Breast epithelium (tissue), 4 donors: ENCODE results near the gene RAMP3. TPM values are rescaled to one million over a fixed set of nuclear protein-coding genes. Genes with fewer than 3 reads are reported as not detected.

Source experiments
- DNase-seq, 2 donors: peaks; one replicate each; pipeline ENCODE4 v3.0.0-alpha.2; 2019; ENCODE audit warnings: low spot score in 2 of 2
- H3K27ac ChIP-seq, 2 donors: fragments of 200-600 bp; sonication (generic) in 1 of 2; one replicate each; pipeline ENCODE4 v1.5.1; 2016 to 2019; ENCODE audit warnings: mild to moderate bottlenecking in 1 of 2
- H3K27me3 ChIP-seq, 2 donors: fragments of 200-600 bp; sonication (generic) in 1 of 2; one replicate each; pipeline versions ENCODE4 v1.5.1 to v1.6.0; 2017 to 2019; ENCODE audit warnings: control low read depth in 1 of 2, mild to moderate bottlenecking in 1 of 2
- H3K36me3 ChIP-seq: fragments of 200-600 bp; one replicate; pipeline ENCODE4 v1.5.1; 2019
- H3K4me1 ChIP-seq, 2 donors: fragments of 200-600 bp; sonication (generic); one replicate each; pipeline ENCODE4 v1.5.1; 2016 to 2019; ENCODE audit warnings: control low read depth in 1 of 2
- H3K4me3 ChIP-seq, 3 donors: fragments of 200-600 bp; sonication (generic); 1 replicate in 2 of 3; 2 replicates in 1 of 3; pipeline ENCODE4 v1.5.1; 2016 to 2019; ENCODE audit warnings: mild to moderate bottlenecking in 3 of 3, moderate library complexity in 2 of 3
- H3K9me3 ChIP-seq, 2 donors: fragments of 200-600 bp; sonication (generic) in 1 of 2; one replicate each; pipeline ENCODE4 v1.5.1; 2016 to 2019; ENCODE audit warnings: control low read depth in 1 of 2
- POLR2A ChIP-seq: fragments of 450-650 bp; IDR thresholded peaks from one replicate; pipeline ENCODE4 v1.6.1; 2016; ENCODE audit warnings: antibody characterized with exemption, mild to moderate bottlenecking, moderate library complexity
- POLR2AphosphoS5 ChIP-seq, 3 donors: sonication (generic); formaldehyde crosslinking; IDR thresholded peaks; one replicate each; pipeline ENCODE4 v1.6.1; 2017; ENCODE audit warnings: antibody characterized with exemption in 3 of 3
- intact Hi-C: fragments of 100-400 bp; cut with DNase I; formaldehyde crosslinking; loops from one replicate; pipeline ENCODE4 v1.15.1; 2023; ENCODE audit warnings: low total_unique reads
- total RNA-seq, 3 donors: library from RNA; depleted of rRNA; stranded (reverse); fragments of >200 nt; gene quantifications; one replicate each; pipeline ENCODE4 v1.1.0, GENCODE V29; 2016
- TF ChIP-seq, protein P1 (sequence below), 3 donors: fragments of 450-650 bp; IDR thresholded peaks; one replicate each; pipeline ENCODE4 v1.5.1; 2016 to 2017; ENCODE audit warnings: antibody characterized with exemption in 3 of 3, mild to moderate bottlenecking in 3 of 3, moderate library complexity in 3 of 3

The RAMP3 gene
- total RNA-seq, 3 donors from 2014 or later = 11.7 to 103 (median 76.8) TPM

DNA sequence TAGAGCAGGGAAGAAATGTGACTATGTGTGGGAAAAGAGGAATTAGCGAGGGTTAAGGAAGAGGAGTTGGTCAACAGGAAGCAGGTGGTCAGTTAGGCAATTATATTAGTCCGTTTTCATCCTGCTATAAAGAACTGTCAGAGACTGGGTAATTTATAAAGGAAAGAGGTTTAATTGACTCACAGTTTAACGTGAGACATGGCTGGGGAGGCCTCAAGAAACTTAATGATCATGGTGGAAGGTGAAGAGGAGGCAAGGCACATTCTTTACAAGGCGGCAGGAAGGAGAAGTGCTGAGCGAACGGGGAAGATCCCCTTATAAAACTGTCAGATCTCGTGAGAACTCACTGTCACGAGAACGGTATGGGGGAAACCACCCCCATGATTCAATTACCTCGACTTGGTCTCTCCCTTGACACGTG lies 35.0 kb downstream of the RAMP3 start:
- TF ChIP-seq POLR2AphosphoS5 (IDR thresholded peaks at IDR 0.05) = no peak
- TF ChIP-seq POLR2A = no peak
- TF ChIP-seq, protein P1, sequence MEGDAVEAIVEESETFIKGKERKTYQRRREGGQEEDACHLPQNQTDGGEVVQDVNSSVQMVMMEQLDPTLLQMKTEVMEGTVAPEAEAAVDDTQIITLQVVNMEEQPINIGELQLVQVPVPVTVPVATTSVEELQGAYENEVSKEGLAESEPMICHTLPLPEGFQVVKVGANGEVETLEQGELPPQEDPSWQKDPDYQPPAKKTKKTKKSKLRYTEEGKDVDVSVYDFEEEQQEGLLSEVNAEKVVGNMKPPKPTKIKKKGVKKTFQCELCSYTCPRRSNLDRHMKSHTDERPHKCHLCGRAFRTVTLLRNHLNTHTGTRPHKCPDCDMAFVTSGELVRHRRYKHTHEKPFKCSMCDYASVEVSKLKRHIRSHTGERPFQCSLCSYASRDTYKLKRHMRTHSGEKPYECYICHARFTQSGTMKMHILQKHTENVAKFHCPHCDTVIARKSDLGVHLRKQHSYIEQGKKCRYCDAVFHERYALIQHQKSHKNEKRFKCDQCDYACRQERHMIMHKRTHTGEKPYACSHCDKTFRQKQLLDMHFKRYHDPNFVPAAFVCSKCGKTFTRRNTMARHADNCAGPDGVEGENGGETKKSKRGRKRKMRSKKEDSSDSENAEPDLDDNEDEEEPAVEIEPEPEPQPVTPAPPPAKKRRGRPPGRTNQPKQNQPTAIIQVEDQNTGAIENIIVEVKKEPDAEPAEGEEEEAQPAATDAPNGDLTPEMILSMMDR (IDR thresholded peaks at IDR 0.05) = no peak
- Histone ChIP-seq H3K4me1 (no peaks in the 10 kb centered on the region), H3K36me3 (no peaks in the 10 kb centered on the region), H3K9me3 (no peaks in the 10 kb centered on the region), H3K4me3 (peak overlapping the region in 1 of 3 donors; percentile 15), H3K27ac (no peak overlapping the region), H3K27me3 (no peaks in the 10 kb centered on the region)
- DNase-seq = peak in 1 of 2 donors; percentile 24
- intact Hi-C loops = no loop called here

DNA sequence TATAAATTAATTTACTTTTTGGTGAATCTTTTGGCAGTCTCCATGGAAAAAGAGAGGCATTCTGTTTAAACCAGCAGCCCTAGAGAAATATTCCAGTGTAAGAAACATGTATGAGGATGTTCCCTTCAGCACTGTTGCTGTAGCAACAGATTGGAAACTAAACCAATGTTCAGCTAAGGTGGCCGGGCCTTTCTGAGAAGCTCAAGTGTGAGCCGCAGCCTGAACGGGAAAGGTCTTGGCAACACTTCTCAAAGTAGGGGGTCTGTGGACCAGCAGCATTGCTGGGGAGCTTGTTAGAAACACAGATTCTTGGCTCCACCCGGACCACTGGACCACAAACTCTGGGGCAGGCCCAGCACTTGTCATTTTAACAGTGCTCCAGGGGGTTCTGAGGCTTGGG lies 36.2 kb downstream of the RAMP3 start:
- TF ChIP-seq POLR2AphosphoS5 (IDR thresholded peaks at IDR 0.05) (no peak), POLR2A (no peak)
- TF ChIP-seq, protein P1 (IDR thresholded peaks at IDR 0.05) = no peak
- no peaks in the 10 kb centered on the region for H3K36me3 ChIP-seq
- H3K27me3 ChIP-seq = no peaks in the 10 kb centered on the region
- H3K4me3 ChIP-seq = no peak overlapping the region
- intact Hi-C loops = no loop called here
- no peaks in the 10 kb centered on the region for H3K4me1 ChIP-seq
- H3K9me3 ChIP-seq = no peaks in the 10 kb centered on the region
- peak in 1 of 2 donors; percentile 31 for DNase-seq
- H3K27ac ChIP-seq = no peak overlapping the region

DNA sequence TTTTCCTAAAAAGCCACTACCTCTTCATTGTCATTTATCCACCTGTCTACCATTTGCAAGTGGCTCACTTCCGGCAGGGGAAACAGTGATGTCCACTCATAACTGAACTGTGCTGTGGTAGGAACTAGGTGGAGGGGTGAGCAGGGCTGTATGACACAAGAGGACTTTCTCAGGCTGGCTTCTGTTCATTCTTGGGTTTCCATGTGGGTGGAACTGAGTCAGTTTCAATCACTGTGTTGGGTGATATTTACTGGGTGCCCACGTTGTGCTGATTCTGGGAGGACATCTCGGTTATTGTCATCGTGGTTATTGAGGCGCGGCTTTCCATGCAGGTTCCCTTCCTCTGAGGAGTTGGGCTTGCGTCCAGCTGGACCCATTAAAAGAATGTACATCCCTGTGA lies 38.8 kb downstream of the RAMP3 start:
- H3K4me1 ChIP-seq = no peaks in the 10 kb centered on the region
- TF ChIP-seq POLR2AphosphoS5 (IDR thresholded peaks at IDR 0.05) = no peak
- no peak for TF ChIP-seq POLR2A
- TF ChIP-seq, protein P1 (IDR thresholded peaks at IDR 0.05) = no peak
- no peaks in the 10 kb centered on the region for H3K36me3 ChIP-seq
- H3K27ac ChIP-seq = no peak overlapping the region
- H3K9me3 ChIP-seq = no peaks in the 10 kb centered on the region
- DNase-seq = peak in 1 of 2 donors; percentile 0
- H3K4me3 ChIP-seq = no peak overlapping the region
- no peaks in the 10 kb centered on the region for H3K27me3 ChIP-seq
- intact Hi-C loops = no loop called here

DNA sequence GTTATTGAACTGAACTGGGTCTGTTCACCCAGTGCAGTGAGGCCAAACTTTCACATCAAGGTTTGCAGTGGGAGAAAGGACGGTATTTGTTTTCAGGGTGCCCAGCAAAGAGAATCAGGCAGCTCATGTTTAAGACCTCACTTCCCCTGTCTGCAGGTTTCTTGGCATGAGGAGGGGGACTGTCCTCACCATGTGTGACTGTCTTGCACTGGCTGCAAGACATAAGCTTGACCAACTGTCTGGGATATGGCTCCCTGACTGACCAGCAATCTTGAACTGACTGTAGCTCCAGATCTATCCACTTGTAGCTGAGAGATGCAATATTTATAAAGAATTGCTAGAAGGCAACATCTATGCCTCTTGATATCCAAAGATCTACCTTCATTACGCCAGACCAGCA lies 39.9 kb downstream of the RAMP3 start:
- Histone ChIP-seq H3K36me3 (no peaks in the 10 kb centered on the region), H3K27ac (no peak overlapping the region), H3K9me3 (no peaks in the 10 kb centered on the region), H3K4me3 (no peak overlapping the region), H3K27me3 (no peaks in the 10 kb centered on the region), H3K4me1 (no peaks in the 10 kb centered on the region)
- intact Hi-C loops = no loop called here
- DNase-seq = no peak
- no peak for TF ChIP-seq POLR2AphosphoS5 (IDR thresholded peaks at IDR 0.05)
- TF ChIP-seq POLR2A = no peak
- TF ChIP-seq, protein P1 (IDR thresholded peaks at IDR 0.05) = no peak

DNA sequence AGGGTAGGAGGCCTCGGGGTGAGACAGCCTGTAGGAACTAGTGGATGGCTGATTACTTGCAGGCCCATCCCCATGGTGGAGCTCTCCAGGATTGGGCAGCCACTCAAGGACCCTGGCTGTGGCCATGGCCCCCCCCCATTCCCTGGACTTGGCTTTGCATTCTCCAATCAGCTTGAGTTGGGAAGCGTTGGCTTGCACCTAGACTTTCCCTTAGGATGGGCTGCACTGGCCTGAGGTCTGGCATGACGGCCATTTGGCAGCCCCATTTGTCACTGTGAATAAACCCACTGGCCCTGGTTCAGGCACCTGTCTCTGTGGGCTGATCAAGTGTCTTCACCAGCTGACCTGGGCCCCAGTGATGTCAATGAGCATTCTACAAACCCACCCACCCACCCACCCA lies 41.4 kb downstream of the RAMP3 start:
- H3K4me1 ChIP-seq = no peaks in the 10 kb centered on the region
- DNase-seq = peak in 1 of 2 donors; percentile 10
- no peak overlapping the region for H3K4me3 ChIP-seq
- no peak overlapping the region for H3K27ac ChIP-seq
- no peaks in the 10 kb centered on the region for H3K36me3 ChIP-seq
- TF ChIP-seq POLR2A = no peak
- TF ChIP-seq, protein P1 (IDR thresholded peaks at IDR 0.05) = no peak
- TF ChIP-seq POLR2AphosphoS5 (IDR thresholded peaks at IDR 0.05) = no peak
- intact Hi-C loops = no loop called here
- H3K27me3 ChIP-seq = no peaks in the 10 kb centered on the region
- no peaks in the 10 kb centered on the region for H3K9me3 ChIP-seq
